WTC11 (cell line): ENCODE data around the gene EGFL8. TPM values are rescaled to one million over a fixed set of nuclear protein-coding genes. Genes with fewer than 3 reads are reported as not detected.
A peak's percentile ranks its signal among the peaks of the same experiment; 100 is the strongest.

ENCODE experiments used
- ATAC-seq: fragments of 200-7000 bp; cut with Tn5 transposase; 2 replicates; pipeline ENCODE4 v1.10.0; 2021; ENCODE audit warnings: mild to moderate bottlenecking, moderate library complexity
- CTCF ChIA-PET: fragments of 300-600 bp; sonication (Branson Sonifier 250); formaldehyde crosslinking; loops from one replicate; lab custom pipeline; 2021; ENCODE audit warnings: antibody characterized with exemption; lab: Charles Lee
- POLR2A ChIA-PET: fragments of 350-600 bp; sonication (Branson Sonifier 250); formaldehyde crosslinking; loops from one replicate; lab custom pipeline; 2021; ENCODE audit warnings: antibody characterized with exemption; lab: Charles Lee
- DNase-seq: peaks from one replicate; pipeline ENCODE4 v3.0.0; 2021; ENCODE audit warnings: low spot score
- H3K27ac Mint-ChIP-seq: 2 replicates; pipeline ENCODE4 v1.8.0; 2021; ENCODE audit warnings: mixed read lengths
- H3K27me3 Mint-ChIP-seq: 2 replicates; pipeline ENCODE4 v1.8.0; 2021; ENCODE audit warnings: low read depth, mild to moderate bottlenecking, moderate library complexity, mixed read lengths
- H3K36me3 Mint-ChIP-seq: 2 replicates; pipeline ENCODE4 v1.8.0; 2021; ENCODE audit warnings: mixed read lengths
- H3K4me1 Mint-ChIP-seq: 2 replicates; pipeline ENCODE4 v1.8.0; 2022; ENCODE audit warnings: mixed read lengths
- H3K4me3 Mint-ChIP-seq: 2 replicates; pipeline ENCODE4 v1.8.0; 2021; ENCODE audit warnings: mild to moderate bottlenecking, moderate library complexity, mixed read lengths
- H3K9me3 Mint-ChIP-seq: 2 replicates; pipeline ENCODE4 v1.8.0; 2021; ENCODE audit warnings: mixed read lengths
- ATF1 ChIP-seq: sonication (generic); formaldehyde crosslinking; IDR thresholded peaks from 2 replicates; pipeline ENCODE4 v1.8.1; 2023; ENCODE audit warnings: mild to moderate bottlenecking, moderate library complexity, missing genetic modification reagents
- FOXJ3 ChIP-seq: sonication (generic); formaldehyde crosslinking; IDR thresholded peaks from 2 replicates; pipeline ENCODE4 v1.9.0; 2021; ENCODE audit warnings: missing genetic modification reagents, mild to moderate bottlenecking, borderline replicate concordance
- PRRX2 ChIP-seq: fragments of 250-450 bp; sonication (Bioruptor Pico); IDR thresholded peaks from 2 replicates; pipeline ENCODE4 v1.8.0; 2021; ENCODE audit warnings: mild to moderate bottlenecking
- SP1 ChIP-seq: sonication (generic); formaldehyde crosslinking; conservative IDR thresholded peaks from 2 replicates; pipeline ENCODE4 v1.8.1; 2022; ENCODE audit warnings: missing genetic modification reagents
- total RNA-seq: library from RNA; stranded (reverse); gene quantifications from 3 replicates; pipeline ENCODE4 v1.2.3, GENCODE V29; 2021
- TF ChIP-seq, protein P1 (sequence below): sonication (generic); formaldehyde crosslinking; IDR thresholded peaks from 2 replicates; pipeline ENCODE4 v1.8.0; 2023; ENCODE audit warnings: mild to moderate bottlenecking, missing genetic modification reagents
- TF ChIP-seq, protein P2 (sequence below): sonication (generic); formaldehyde crosslinking; conservative IDR thresholded peaks from 2 replicates; pipeline ENCODE4 v1.8.1; 2022; ENCODE audit warnings: mild to moderate bottlenecking, missing genetic modification reagents
- TF ChIP-seq, protein P3 (sequence below): fragments of 250-450 bp; sonication (Bioruptor Pico); IDR thresholded peaks from 2 replicates; pipeline ENCODE4 v1.9.0; 2021; ENCODE audit warnings: mild to moderate bottlenecking
- TF ChIP-seq, protein P4 (sequence below): fragments of 250-450 bp; sonication (Bioruptor Pico); conservative IDR thresholded peaks from 2 replicates; pipeline ENCODE4 v1.9.0; 2021; ENCODE audit warnings: mild to moderate bottlenecking
- TF ChIP-seq, protein P5 (sequence below): sonication (generic); formaldehyde crosslinking; IDR thresholded peaks from 2 replicates; pipeline ENCODE4 v1.8.0; 2022; ENCODE audit warnings: mild to moderate bottlenecking, missing genetic modification reagents
- TF ChIP-seq, protein P6 (sequence below): sonication (generic); formaldehyde crosslinking; conservative IDR thresholded peaks from 2 replicates; pipeline ENCODE4 v1.8.1; 2023; ENCODE audit warnings: mild to moderate bottlenecking, low read depth, missing genetic modification reagents, moderate library complexity
- TF ChIP-seq, protein P7 (sequence below): sonication (generic); formaldehyde crosslinking; IDR thresholded peaks from 2 replicates; pipeline ENCODE4 v1.8.1; 2022; ENCODE audit warnings: missing genetic modification reagents, borderline replicate concordance
- TF ChIP-seq, protein P8 (sequence below): sonication (generic); formaldehyde crosslinking; IDR thresholded peaks from 2 replicates; pipeline ENCODE4 v1.8.1; 2022; ENCODE audit warnings: low read depth, missing genetic modification reagents, borderline replicate concordance

Gene EGFL8
- total RNA-seq, 1 experiment from 2014 or later, result 17.5 TPM

DNA sequence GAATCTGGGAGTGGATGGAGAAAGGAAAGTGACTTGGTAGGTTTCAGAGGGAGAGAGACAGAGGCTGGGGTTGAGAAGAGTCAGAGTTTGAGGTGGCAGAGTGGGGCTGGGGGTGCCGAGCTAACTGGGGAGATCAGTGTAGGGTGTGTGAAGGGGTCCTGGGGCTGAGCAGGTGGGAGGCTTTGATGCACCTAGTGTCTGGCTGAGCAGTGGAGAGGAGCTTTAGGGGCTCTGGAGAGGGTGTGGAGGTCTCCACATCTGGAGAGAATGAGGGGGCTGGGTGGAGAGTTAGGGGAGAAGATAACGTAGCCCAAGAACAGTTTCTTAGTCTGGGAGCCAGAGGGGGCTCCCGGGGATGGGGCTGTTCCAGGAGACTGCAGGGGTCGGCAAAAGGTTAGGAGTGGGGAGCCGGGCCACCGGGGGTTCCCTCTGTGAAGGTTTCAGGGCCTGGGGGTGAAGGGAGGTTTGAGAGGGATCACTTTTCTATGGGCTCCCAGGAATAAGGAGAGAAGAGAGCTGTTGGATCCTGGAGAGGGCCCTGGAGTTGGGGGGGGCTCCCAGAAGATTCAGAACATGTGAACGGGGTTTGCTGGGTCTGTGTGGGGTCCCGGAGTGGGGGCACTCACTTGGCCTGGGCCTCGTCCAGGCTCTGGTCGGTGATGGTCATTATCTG lies 24.8 kb downstream of the EGFL8 start:
- no peaks in the 10 kb centered on the region for H3K9me3 Mint-ChIP-seq
- ChIA-PET POLR2A (no interaction called here), CTCF (interaction anchor here (1.1 to 1.2 kb wide), 2 partner anchors 10 to 12 kb away, joined by 3 to 4 read pairs; partner anchors contain the start of gene RNF5)
- peak overlapping the region; percentile 88 for H3K27ac Mint-ChIP-seq
- no peak for DNase-seq
- H3K27me3 Mint-ChIP-seq, result no peaks in the 10 kb centered on the region
- peaks cover 22% of the 10 kb centered on the region for H3K36me3 Mint-ChIP-seq
- H3K4me1 Mint-ChIP-seq, result peaks cover 54% of the 10 kb centered on the region
- no peak for ATAC-seq
- H3K4me3 Mint-ChIP-seq, result peak overlapping the region; percentile 85
- TF ChIP-seq, protein P1, sequence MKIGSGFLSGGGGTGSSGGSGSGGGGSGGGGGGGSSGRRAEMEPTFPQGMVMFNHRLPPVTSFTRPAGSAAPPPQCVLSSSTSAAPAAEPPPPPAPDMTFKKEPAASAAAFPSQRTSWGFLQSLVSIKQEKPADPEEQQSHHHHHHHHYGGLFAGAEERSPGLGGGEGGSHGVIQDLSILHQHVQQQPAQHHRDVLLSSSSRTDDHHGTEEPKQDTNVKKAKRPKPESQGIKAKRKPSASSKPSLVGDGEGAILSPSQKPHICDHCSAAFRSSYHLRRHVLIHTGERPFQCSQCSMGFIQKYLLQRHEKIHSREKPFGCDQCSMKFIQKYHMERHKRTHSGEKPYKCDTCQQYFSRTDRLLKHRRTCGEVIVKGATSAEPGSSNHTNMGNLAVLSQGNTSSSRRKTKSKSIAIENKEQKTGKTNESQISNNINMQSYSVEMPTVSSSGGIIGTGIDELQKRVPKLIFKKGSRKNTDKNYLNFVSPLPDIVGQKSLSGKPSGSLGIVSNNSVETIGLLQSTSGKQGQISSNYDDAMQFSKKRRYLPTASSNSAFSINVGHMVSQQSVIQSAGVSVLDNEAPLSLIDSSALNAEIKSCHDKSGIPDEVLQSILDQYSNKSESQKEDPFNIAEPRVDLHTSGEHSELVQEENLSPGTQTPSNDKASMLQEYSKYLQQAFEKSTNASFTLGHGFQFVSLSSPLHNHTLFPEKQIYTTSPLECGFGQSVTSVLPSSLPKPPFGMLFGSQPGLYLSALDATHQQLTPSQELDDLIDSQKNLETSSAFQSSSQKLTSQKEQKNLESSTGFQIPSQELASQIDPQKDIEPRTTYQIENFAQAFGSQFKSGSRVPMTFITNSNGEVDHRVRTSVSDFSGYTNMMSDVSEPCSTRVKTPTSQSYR (CRISPR knock-in tag), result no peak

DNA sequence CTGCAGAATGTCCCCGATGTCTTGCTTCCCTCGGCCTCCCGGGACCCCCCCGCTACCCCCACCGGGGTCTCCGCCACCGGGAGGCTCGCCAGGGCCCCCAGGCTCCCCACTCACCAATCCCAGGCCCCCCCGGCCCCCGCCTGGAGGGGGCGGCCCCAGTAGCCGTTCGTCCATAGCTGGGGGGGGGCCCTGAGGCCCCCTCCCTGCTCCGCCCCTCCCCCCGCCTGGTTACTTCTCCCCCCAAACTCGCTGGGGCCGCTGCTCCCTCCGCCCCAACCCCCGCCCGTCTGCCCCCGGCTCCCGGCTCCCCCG lies 25.3 kb downstream of the EGFL8 start:
- Mint-ChIP-seq H3K27me3 (no peaks in the 10 kb centered on the region), H3K4me3 (peak overlapping the region; percentile 85), H3K36me3 (peaks cover 22% of the 10 kb centered on the region), H3K27ac (no peak overlapping the region), H3K9me3 (no peaks in the 10 kb centered on the region)
- TF ChIP-seq, protein P2, sequence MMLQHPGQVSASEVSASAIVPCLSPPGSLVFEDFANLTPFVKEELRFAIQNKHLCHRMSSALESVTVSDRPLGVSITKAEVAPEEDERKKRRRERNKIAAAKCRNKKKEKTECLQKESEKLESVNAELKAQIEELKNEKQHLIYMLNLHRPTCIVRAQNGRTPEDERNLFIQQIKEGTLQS (CRISPR knock-in tag), result no peak
- TF ChIP-seq, protein P3, sequence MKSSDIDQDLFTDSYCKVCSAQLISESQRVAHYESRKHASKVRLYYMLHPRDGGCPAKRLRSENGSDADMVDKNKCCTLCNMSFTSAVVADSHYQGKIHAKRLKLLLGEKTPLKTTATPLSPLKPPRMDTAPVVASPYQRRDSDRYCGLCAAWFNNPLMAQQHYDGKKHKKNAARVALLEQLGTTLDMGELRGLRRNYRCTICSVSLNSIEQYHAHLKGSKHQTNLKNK, result no peak
- TF ChIP-seq, protein P4, sequence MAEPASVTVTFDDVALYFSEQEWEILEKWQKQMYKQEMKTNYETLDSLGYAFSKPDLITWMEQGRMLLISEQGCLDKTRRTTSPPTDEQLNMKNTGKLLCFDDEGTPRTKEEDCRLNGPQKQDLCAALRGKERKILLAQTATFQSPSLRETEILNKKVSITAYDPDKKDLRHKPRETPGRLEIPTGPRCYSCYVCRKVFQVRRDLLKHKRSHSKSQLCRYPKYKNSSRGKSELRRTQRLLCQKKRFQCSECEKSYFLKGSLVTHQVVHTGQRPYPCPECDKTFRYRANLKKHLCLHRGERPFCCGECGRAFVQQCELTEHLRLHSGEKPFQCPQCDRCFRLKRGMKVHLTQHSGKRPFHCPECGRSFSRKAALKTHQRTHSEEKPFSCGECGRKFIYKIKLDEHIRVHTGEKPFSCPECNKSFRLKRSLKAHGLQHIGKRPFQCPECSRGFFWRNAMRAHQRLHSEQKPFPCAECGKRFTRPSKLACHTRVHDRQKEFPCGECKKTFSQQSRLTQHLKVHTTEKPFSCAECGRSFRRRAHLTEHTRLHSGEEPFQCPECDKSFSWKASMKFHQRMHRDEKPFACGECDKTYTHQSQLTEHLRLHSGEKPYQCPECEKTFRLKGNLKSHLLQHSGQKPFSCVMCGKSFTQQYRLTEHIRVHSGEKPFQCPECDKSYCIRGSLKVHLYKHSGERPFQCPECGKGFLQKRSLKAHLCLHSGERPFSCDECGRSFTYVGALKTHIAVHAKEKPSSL (CRISPR knock-in tag), result no peak
- TF ChIP-seq, protein P5, sequence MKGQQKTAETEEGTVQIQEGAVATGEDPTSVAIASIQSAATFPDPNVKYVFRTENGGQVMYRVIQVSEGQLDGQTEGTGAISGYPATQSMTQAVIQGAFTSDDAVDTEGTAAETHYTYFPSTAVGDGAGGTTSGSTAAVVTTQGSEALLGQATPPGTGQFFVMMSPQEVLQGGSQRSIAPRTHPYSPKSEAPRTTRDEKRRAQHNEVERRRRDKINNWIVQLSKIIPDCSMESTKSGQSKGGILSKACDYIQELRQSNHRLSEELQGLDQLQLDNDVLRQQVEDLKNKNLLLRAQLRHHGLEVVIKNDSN (CRISPR knock-in tag), result no peak
- TF ChIP-seq, protein P6, sequence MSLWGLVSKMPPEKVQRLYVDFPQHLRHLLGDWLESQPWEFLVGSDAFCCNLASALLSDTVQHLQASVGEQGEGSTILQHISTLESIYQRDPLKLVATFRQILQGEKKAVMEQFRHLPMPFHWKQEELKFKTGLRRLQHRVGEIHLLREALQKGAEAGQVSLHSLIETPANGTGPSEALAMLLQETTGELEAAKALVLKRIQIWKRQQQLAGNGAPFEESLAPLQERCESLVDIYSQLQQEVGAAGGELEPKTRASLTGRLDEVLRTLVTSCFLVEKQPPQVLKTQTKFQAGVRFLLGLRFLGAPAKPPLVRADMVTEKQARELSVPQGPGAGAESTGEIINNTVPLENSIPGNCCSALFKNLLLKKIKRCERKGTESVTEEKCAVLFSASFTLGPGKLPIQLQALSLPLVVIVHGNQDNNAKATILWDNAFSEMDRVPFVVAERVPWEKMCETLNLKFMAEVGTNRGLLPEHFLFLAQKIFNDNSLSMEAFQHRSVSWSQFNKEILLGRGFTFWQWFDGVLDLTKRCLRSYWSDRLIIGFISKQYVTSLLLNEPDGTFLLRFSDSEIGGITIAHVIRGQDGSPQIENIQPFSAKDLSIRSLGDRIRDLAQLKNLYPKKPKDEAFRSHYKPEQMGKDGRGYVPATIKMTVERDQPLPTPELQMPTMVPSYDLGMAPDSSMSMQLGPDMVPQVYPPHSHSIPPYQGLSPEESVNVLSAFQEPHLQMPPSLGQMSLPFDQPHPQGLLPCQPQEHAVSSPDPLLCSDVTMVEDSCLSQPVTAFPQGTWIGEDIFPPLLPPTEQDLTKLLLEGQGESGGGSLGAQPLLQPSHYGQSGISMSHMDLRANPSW (CRISPR knock-in tag), result no peak
- TF ChIP-seq SP1 (CRISPR knock-in tag) (no peak), FOXJ3 (no peak), ATF1 (CRISPR knock-in tag) (no peak), PRRX2 (CRISPR knock-in tag) (no peak)
- TF ChIP-seq, protein P7, sequence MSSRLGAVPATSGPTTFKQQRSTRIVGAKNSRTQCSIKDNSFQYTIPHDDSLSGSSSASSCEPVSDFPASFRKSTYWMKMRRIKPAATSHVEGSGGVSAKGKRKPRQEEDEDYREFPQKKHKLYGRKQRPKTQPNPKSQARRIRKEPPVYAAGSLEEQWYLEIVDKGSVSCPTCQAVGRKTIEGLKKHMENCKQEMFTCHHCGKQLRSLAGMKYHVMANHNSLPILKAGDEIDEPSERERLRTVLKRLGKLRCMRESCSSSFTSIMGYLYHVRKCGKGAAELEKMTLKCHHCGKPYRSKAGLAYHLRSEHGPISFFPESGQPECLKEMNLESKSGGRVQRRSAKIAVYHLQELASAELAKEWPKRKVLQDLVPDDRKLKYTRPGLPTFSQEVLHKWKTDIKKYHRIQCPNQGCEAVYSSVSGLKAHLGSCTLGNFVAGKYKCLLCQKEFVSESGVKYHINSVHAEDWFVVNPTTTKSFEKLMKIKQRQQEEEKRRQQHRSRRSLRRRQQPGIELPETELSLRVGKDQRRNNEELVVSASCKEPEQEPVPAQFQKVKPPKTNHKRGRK (CRISPR knock-in tag), result no peak
- TF ChIP-seq, protein P8, sequence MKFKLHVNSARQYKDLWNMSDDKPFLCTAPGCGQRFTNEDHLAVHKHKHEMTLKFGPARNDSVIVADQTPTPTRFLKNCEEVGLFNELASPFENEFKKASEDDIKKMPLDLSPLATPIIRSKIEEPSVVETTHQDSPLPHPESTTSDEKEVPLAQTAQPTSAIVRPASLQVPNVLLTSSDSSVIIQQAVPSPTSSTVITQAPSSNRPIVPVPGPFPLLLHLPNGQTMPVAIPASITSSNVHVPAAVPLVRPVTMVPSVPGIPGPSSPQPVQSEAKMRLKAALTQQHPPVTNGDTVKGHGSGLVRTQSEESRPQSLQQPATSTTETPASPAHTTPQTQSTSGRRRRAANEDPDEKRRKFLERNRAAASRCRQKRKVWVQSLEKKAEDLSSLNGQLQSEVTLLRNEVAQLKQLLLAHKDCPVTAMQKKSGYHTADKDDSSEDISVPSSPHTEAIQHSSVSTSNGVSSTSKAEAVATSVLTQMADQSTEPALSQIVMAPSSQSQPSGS, result no peak
- TF ChIP-seq, all 79 proteins: peak for 0
- ChIA-PET CTCF (interaction anchor here (1.8 kb wide), 1 partner anchor 37 kb away, joined by 11 read pairs; the partner anchor contains the start of gene PRRT1), POLR2A (interaction anchor here (1.2 kb wide), 1 partner anchor 62 kb away, joined by 3 read pairs; the partner anchor contains the start of gene ATF6B)
- peaks cover 58% of the 10 kb centered on the region for H3K4me1 Mint-ChIP-seq
- ATAC-seq (no peak), DNase-seq (no peak)
